Esophagus (tissue), 2 donors: ENCODE data around the gene ADD3. TPM values are rescaled to one million over a fixed set of nuclear protein-coding genes. Genes with fewer than 3 reads are reported as not detected.

Experiments used
- H3K27ac ChIP-seq, 2 donors: one replicate each; pipeline ENCODE4 v1.5.1; 2013; ENCODE audit warnings: low read depth in 2 of 2, mild to moderate bottlenecking in 2 of 2, inconsistent platforms in 1 of 2, low read length in 1 of 2, moderate library complexity in 1 of 2
- H3K27me3 ChIP-seq, 2 donors: one replicate each; pipeline ENCODE4 v1.6.1; 2013; ENCODE audit warnings: low read length in 2 of 2, control low read depth in 1 of 2, mild to moderate bottlenecking in 1 of 2; ENCODE audit not compliant: insufficient read depth in 2 of 2, control insufficient read depth in 1 of 2
- H3K36me3 ChIP-seq, 2 donors: one replicate each; pipeline ENCODE4 v1.6.1; 2013; ENCODE audit warnings: low read length in 1 of 2; ENCODE audit not compliant: control insufficient read depth in 2 of 2, insufficient read depth in 2 of 2
- H3K4me1 ChIP-seq, 2 donors: one replicate each; pipeline ENCODE4 v1.6.1; 2013; ENCODE audit warnings: low read length in 1 of 2; ENCODE audit not compliant: control insufficient read depth in 2 of 2, insufficient read depth in 2 of 2
- H3K4me3 ChIP-seq, 2 donors: one replicate each; pipeline ENCODE4 v1.5.1; 2013; ENCODE audit warnings: low read length in 2 of 2, mild to moderate bottlenecking in 2 of 2, low read depth in 1 of 2, moderate library complexity in 1 of 2
- H3K9me3 ChIP-seq, 2 donors: one replicate each; pipeline ENCODE4 v1.6.1; 2013; ENCODE audit warnings: mild to moderate bottlenecking in 2 of 2, low read depth in 1 of 2, low read length in 1 of 2, moderate library complexity in 1 of 2; ENCODE audit not compliant: control insufficient read depth in 2 of 2, insufficient read depth in 1 of 2
- WGBS, 2 donors: extraction: QIAGEN DNeasy Blood & Tissue Kit; methylation state at CpG; one replicate each; pipeline ENCODE4 v1.1.7; 2013; 5-methylcytosine and 5-hydroxymethylcytosine counted together
- polyA plus RNA-seq, 2 donors: library from polyadenylated mRNA; stranded (reverse); fragments of 200-250 nt; gene quantifications; one replicate each; pipeline ENCODE4 v1.2.3, GENCODE V29; 2013
- donor health status: healthy with polysubstance abuse.
- donor health status: Bipolar disorder and iron deficiency.

The ADD3 gene
- polyA plus RNA-seq, 2 donors = 20.0 to 24.0 TPM

GRCh38 chr10:109987452-109988211, 20.2 kb upstream of the ADD3 start:
- no peak overlapping the region for H3K27ac ChIP-seq
- WGBS, 2 donors = 76 to 79% methylated on average over 3 of the region's 3 CpGs

GRCh38 chr10:109988212-109988596, 19.6 kb upstream of the ADD3 start:
- Histone ChIP-seq H3K4me1 (no peaks in the 10 kb centered on the region), H3K36me3 (no peaks in the 10 kb centered on the region), H3K27me3 (no peaks in the 10 kb centered on the region), H3K27ac (no peak overlapping the region), H3K9me3 (no peaks in the 10 kb centered on the region), H3K4me3 (no peak overlapping the region)
- 84 to 86% methylated on average over 1 of the region's 1 CpG for WGBS, 2 donors

More at GRCh38 chr10:109987452-109988211, 20.2 kb upstream of the ADD3 start:
- H3K9me3 ChIP-seq = no peaks in the 10 kb centered on the region
- no peak overlapping the region for H3K4me3 ChIP-seq
- no peaks in the 10 kb centered on the region for H3K36me3 ChIP-seq
- no peaks in the 10 kb centered on the region for H3K27me3 ChIP-seq
- no peaks in the 10 kb centered on the region for H3K4me1 ChIP-seq

DNA sequence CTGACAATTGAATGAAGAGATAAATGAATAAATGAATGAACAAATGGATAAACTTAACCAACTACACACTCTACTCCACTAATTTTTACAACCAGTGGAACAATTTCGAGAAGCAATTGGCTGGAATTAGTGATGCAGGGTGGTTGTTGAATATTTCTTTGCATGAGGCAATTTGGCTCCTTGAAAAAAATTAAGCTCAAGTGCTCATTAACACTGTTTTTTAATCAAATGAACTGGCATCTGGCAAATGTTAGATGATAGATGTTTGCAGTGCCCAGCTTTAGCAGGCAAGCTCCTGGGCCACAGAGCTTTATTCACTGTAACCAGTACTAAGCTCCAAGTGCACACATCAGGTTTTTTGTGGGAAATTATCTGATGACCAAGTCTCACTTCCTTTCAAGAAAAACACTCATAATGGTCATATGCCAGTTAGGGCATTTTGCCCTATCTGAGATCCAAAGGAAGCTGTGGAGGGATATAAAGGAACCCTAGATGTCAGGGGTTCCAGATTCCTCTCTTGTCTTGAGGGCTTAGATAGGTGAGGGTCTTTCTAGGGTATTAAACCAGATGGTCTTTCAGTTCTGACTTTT, 16.4 kb upstream of the ADD3 start:
- 95 to 100% methylated on average over 1 of the region's 1 CpG for WGBS, 2 donors
- Histone ChIP-seq H3K36me3 (no peaks in the 10 kb centered on the region), H3K9me3 (no peaks in the 10 kb centered on the region), H3K4me3 (no peak overlapping the region), H3K27ac (no peak overlapping the region), H3K4me1 (no peaks in the 10 kb centered on the region), H3K27me3 (no peaks in the 10 kb centered on the region)

DNA sequence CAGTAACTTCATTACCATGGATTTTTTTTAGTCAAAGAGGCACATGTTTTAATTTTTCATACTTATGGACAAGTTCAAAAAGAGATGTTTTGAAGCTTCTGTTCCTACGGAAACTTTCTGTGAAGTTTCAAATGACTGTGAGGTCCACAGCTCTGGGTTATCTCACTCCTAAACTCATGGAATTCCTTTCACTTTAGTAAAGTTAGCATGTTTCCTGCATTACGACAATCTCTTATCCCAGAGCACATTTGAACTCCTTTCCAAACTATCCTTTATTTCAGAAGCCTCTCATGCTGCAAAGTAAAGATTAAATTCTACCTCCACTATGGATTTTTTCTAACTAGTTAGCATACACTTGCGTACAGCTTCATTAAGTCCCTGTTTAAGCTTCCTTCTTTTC, 15.3 kb upstream of the ADD3 start:
- Histone ChIP-seq H3K27ac (no peak overlapping the region), H3K9me3 (no peaks in the 10 kb centered on the region), H3K4me1 (no peaks in the 10 kb centered on the region), H3K4me3 (no peak overlapping the region), H3K36me3 (no peaks in the 10 kb centered on the region), H3K27me3 (no peaks in the 10 kb centered on the region)
- 72 to 80% methylated on average over 3 of the region's 3 CpGs for WGBS, 2 donors

DNA sequence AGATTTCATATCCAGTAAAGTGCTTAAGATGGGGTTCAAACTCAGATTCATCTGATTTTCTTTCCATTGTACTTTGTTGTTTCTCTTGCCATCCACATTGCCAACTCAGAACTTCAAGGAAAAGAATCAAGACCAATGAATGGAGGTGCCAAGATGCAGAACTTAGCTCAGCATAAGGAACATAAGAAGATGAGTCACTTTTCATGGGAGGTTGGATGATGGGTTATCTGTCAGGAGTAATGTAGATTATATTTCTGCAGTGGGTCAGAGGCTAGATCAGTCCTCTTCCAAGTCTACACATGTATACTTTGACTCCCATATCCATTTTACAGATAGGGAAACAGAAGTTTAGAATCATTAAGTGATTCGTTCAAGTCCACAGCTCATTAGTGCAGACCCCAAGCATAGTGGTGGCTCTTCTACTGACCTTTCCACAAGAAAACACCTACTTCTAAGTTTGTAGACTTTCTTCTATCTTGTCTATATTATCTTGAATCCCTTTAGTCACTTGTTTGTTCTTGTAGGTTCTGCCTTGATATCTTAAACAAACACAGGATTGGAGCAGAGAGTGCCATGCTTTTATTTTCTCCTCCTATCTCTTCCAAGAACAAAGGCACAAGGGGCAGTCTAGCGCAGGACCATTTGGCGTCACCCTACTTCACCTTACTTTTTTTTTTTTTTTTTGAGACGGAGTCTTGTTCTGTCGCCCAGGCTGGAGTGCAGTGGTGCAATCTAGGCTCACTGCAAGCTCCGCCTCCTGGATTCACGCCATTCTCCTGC, 14.0 kb upstream of the ADD3 start:
- Histone ChIP-seq H3K9me3 (no peaks in the 10 kb centered on the region), H3K36me3 (no peaks in the 10 kb centered on the region), H3K27me3 (no peaks in the 10 kb centered on the region), H3K27ac (no peak overlapping the region), H3K4me1 (no peaks in the 10 kb centered on the region), H3K4me3 (no peak overlapping the region)
- WGBS, 2 donors = 70 to 94% methylated on average over 7 of the region's 7 CpGs

- Histone ChIP-seq H3K27me3 (no peaks in the 10 kb centered on the region), H3K4me1 (no peaks in the 10 kb centered on the region), H3K36me3 (no peaks in the 10 kb centered on the region), H3K27ac (no peak overlapping the region), H3K4me3 (no peak overlapping the region), H3K9me3 (no peaks in the 10 kb centered on the region)
- 85 to 94% methylated on average over 5 of the region's 5 CpGs for WGBS, 2 donors
Observed at GRCh38 chr10:109994711-109995577, 12.8 kb upstream of the ADD3 start.

DNA sequence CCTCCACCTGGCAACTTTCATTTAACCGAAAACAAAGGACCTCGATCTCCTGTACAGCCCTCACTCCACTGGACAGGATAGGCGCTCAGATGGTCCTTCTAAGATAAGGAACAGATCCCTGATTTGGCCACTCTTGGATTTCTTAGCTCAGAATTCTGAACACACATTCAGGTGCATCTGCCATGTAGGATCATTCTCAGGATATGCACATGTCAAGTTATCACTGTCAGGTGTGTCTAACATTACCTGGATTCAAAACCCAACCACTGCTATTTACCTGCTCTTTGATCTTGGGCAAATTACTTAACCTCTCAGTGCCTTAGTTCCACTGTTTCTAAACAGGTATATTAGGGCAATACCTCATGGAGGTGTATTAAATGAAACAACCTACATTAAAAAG, 12.2 kb upstream of the ADD3 start:
- no peak overlapping the region for H3K27ac ChIP-seq

GRCh38 chr10:109996225-109996624, 11.6 kb upstream of the ADD3 start:
- WGBS, 2 donors = 13 to 20% methylated on average over 2 of the region's 2 CpGs

More for the DNA sequence above, 12.2 kb upstream of the ADD3 start:
- no peaks in the 10 kb centered on the region for H3K36me3 ChIP-seq
- no peak overlapping the region for H3K4me3 ChIP-seq
- H3K9me3 ChIP-seq = no peaks in the 10 kb centered on the region
- no peaks in the 10 kb centered on the region for H3K27me3 ChIP-seq
- no peaks in the 10 kb centered on the region for H3K4me1 ChIP-seq
- 82 to 95% methylated on average over 3 of the region's 3 CpGs for WGBS, 2 donors

DNA sequence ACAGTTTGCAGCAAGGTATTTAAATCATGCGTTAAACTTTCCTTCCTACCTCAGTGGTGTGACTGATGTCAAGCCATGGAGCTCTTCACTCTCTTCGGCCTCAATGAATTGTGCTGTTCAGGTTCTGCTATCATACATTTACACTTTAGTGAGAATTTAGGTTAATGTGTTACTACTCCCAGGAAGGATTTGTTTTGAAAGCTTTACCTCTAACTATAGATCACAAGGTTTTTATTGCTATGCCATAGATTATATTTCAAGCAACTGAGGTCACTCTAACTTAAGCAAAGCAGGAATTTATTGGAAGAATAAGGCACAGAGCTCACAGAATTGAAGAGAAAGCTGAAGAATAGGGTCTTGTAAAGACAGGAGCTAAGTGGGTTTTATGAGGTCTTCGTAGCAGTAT, 11.0 kb upstream of the ADD3 start:
- Histone ChIP-seq H3K27me3 (no peaks in the 10 kb centered on the region), H3K36me3 (no peaks in the 10 kb centered on the region), H3K4me3 (no peak overlapping the region), H3K4me1 (no peaks in the 10 kb centered on the region), H3K9me3 (no peaks in the 10 kb centered on the region), H3K27ac (no peak overlapping the region)
- WGBS, 2 donors = 75 to 89% methylated on average over 3 of the region's 3 CpGs

More at GRCh38 chr10:109996225-109996624, 11.6 kb upstream of the ADD3 start:
- Histone ChIP-seq H3K27me3 (no peaks in the 10 kb centered on the region), H3K27ac (no peak overlapping the region), H3K36me3 (no peaks in the 10 kb centered on the region), H3K4me3 (no peak overlapping the region), H3K4me1 (no peaks in the 10 kb centered on the region), H3K9me3 (no peaks in the 10 kb centered on the region)
